GM18508 (cell line): Measurements from ENCODE around the gene PIP4K2A.
"Not testable (repeated sequence)": the region's sequence is repeated elsewhere in the genome, so short reads cannot be mapped to it uniquely, and the experiment has no call there.

Experiments
- ATAC-seq: cut with Tn5 transposase; IDR thresholded peaks from one replicate; pipeline ENCODE4 v1.9.1; 2021; ENCODE audit warnings: moderate number of reproducible peaks; ENCODE audit not compliant: insufficient read depth, unreplicated experiment

The PIP4K2A gene

GRCh38 chr10:22537810-22538209, 176.6 kb downstream of the PIP4K2A start:
- ATAC-seq, result no peak

GRCh38 chr10:22536620-22537019, 177.8 kb downstream of the PIP4K2A start:
- ATAC-seq, result no peak

GRCh38 chr10:22534849-22535604, 179.4 kb downstream of the PIP4K2A start:
- no peak for ATAC-seq

- ATAC-seq, result no peak
These were observed 182.9 kb downstream of the PIP4K2A start for GRCh38 chr10:22531441-22531840.

- ATAC-seq, result no peak
These were observed 183.4 kb downstream of the PIP4K2A start for GRCh38 chr10:22531008-22531407.

GRCh38 chr10:22527520-22527919, 186.9 kb downstream of the PIP4K2A start:
- no peak for ATAC-seq

GRCh38 chr10:22524333-22524732, 190.0 kb downstream of the PIP4K2A start:
- ATAC-seq, result not testable (repeated sequence)

GRCh38 chr10:22520645-22521044, 193.7 kb downstream of the PIP4K2A start:
- not testable (repeated sequence) for ATAC-seq

GRCh38 chr10:22518167-22518724, 196.1 kb downstream of the PIP4K2A start:
- ATAC-seq, result no peak

GRCh38 chr10:22515009-22515408, 199.4 kb downstream of the PIP4K2A start:
- ATAC-seq, result no peak

- not testable (repeated sequence) for ATAC-seq
These were observed 200.0 kb downstream of the PIP4K2A start for GRCh38 chr10:22514414-22514758.

GRCh38 chr10:22513483-22514413, 200.6 kb downstream of the PIP4K2A start:
- ATAC-seq, result not testable (repeated sequence)

GRCh38 chr10:22512015-22512414, 202.4 kb downstream of the PIP4K2A start:
- not testable (repeated sequence) for ATAC-seq

- not testable (repeated sequence) for ATAC-seq
These were observed 206.2 kb downstream of the PIP4K2A start for GRCh38 chr10:22508214-22508613.

- no peak for ATAC-seq
These were observed 208.3 kb downstream of the PIP4K2A start for GRCh38 chr10:22505911-22506685.

GRCh38 chr10:22504766-22505165, 209.6 kb downstream of the PIP4K2A start:
- ATAC-seq, result no peak

- ATAC-seq, result no peak
These were observed 210.9 kb downstream of the PIP4K2A start for GRCh38 chr10:22503315-22504088.

- no peak for ATAC-seq
These were observed 212.5 kb downstream of the PIP4K2A start for GRCh38 chr10:22501863-22502262.

GRCh38 chr10:22501413-22501812, 213.0 kb downstream of the PIP4K2A start:
- ATAC-seq, result no peak
